Prostate gland (tissue), 2 donors: ENCODE results near the gene FSD1L. TPM values are rescaled to one million over a fixed set of nuclear protein-coding genes. Genes with fewer than 3 reads are reported as not detected.

ENCODE experiments used
- DNase-seq: peaks from one replicate; pipeline ENCODE4 v3.0.0-alpha.2; 2019; ENCODE audit warnings: low spot score
- H3K27ac ChIP-seq, 2 donors: fragments of 200-600 bp; sonication (generic); 2 replicates each; pipeline ENCODE4 v1.5.1; 2017 to 2019
- H3K27me3 ChIP-seq: fragments of 200-600 bp; sonication (generic); replicated peaks from 2 replicates; pipeline ENCODE4 v1.5.1; 2019; ENCODE audit not compliant: insufficient read depth
- H3K36me3 ChIP-seq, 2 donors: fragments of 200-600 bp; sonication (generic); 1 replicate in 1 of 2; 2 replicates in 1 of 2; pipeline versions ENCODE4 v1.5.1 to v1.8.1; 2017 to 2019
- H3K4me1 ChIP-seq: fragments of 200-600 bp; sonication (generic); replicated peaks from 2 replicates; pipeline ENCODE4 v1.5.1; 2019
- H3K4me3 ChIP-seq, 2 donors: fragments of 200-600 bp; sonication (generic); 2 replicates each; pipeline ENCODE4 v1.5.1; 2017 to 2019
- H3K9me3 ChIP-seq: fragments of 200-600 bp; sonication (generic); 2 replicates; pipeline ENCODE4 v1.5.1; 2017
- CTCF ChIP-seq, 4 experiments: fragments of 200-600 bp in 2 of 4; fragments of 450-650 bp in 2 of 4; sonication (generic) in 2 of 4; IDR thresholded peaks; 1 replicate in 3 of 4; 2 replicates in 1 of 4; pipeline ENCODE4 v1.5.1; 2016 to 2019; ENCODE audit warnings: antibody characterized with exemption in 4 of 4, mild to moderate bottlenecking in 2 of 4, moderate library complexity in 2 of 4
- POLR2A ChIP-seq: fragments of 450-650 bp; IDR thresholded peaks from one replicate; pipeline ENCODE4 v1.6.1; 2016; ENCODE audit warnings: antibody characterized with exemption, mild to moderate bottlenecking
- POLR2AphosphoS5 ChIP-seq: sonication (generic); formaldehyde crosslinking; IDR thresholded peaks from one replicate; pipeline ENCODE4 v1.6.1; 2017; ENCODE audit warnings: antibody characterized with exemption
- WGBS: methylation state at CpG from one replicate; pipeline ENCODE4 v1.1.5; 2018; 5-methylcytosine and 5-hydroxymethylcytosine counted together
- intact Hi-C: fragments of 100-400 bp; cut with DNase I; formaldehyde crosslinking; loops from one replicate; pipeline ENCODE4 v1.14.2; 2022
- total RNA-seq, 2 donors: library from RNA; depleted of rRNA; stranded (reverse); fragments of >200 nt; gene quantifications; one replicate each; pipeline ENCODE4 v1.1.0, GENCODE V29; 2016

Gene FSD1L
- total RNA-seq, 2 donors from 2014 or later, result 1.6 to 4.8 TPM

GRCh38 chr9:105496826-105497225 lies 49.0 kb downstream of the FSD1L start:
- no peak overlapping the region for H3K27ac ChIP-seq
- 76% methylated on average over 2 of the region's 2 CpGs for WGBS
- no peak for DNase-seq
- no peak overlapping the region for H3K4me3 ChIP-seq
- no peaks in the 10 kb centered on the region for H3K9me3 ChIP-seq
- no peaks in the 10 kb centered on the region for H3K4me1 ChIP-seq
- no peak for TF ChIP-seq POLR2AphosphoS5
- no peak for TF ChIP-seq POLR2A
- TF ChIP-seq CTCF (IDR thresholded peaks at IDR 0.05), result no peak
- H3K36me3 ChIP-seq, result no peaks in the 10 kb centered on the region
- intact Hi-C loops, result no loop called here
- no peaks in the 10 kb centered on the region for H3K27me3 ChIP-seq

- TF ChIP-seq POLR2AphosphoS5, result no peak
- TF ChIP-seq CTCF (IDR thresholded peaks at IDR 0.05), result no peak
- no peak for TF ChIP-seq POLR2A
- Histone ChIP-seq H3K27me3 (no peaks in the 10 kb centered on the region), H3K9me3 (no peaks in the 10 kb centered on the region), H3K4me1 (no peaks in the 10 kb centered on the region), H3K4me3 (no peak overlapping the region), H3K27ac (no peak overlapping the region), H3K36me3 (no peaks in the 10 kb centered on the region)
- DNase-seq, result no peak
- intact Hi-C loops, result no loop called here
Measured at GRCh38 chr9:105497704-105498103, 49.9 kb downstream of the FSD1L start.

- H3K27me3 ChIP-seq, result no peaks in the 10 kb centered on the region
- no peaks in the 10 kb centered on the region for H3K9me3 ChIP-seq
- DNase-seq, result no peak
- TF ChIP-seq CTCF (IDR thresholded peaks at IDR 0.05), result no peak
- TF ChIP-seq POLR2AphosphoS5, result no peak
- no peak for TF ChIP-seq POLR2A
- no peak overlapping the region for H3K27ac ChIP-seq
- no peaks in the 10 kb centered on the region for H3K36me3 ChIP-seq
- H3K4me3 ChIP-seq, result no peak overlapping the region
- no peaks in the 10 kb centered on the region for H3K4me1 ChIP-seq
- WGBS, result 82% methylated on average over 2 of the region's 2 CpGs
- intact Hi-C loops, result no loop called here
Measured at GRCh38 chr9:105500108-105500766, 52.4 kb downstream of the FSD1L start.

GRCh38 chr9:105501414-105501813 lies 53.6 kb downstream of the FSD1L start:
- no peak overlapping the region for H3K27ac ChIP-seq
- H3K27me3 ChIP-seq, result no peaks in the 10 kb centered on the region
- no peaks in the 10 kb centered on the region for H3K36me3 ChIP-seq
- intact Hi-C loops, result no loop called here
- TF ChIP-seq CTCF (IDR thresholded peaks at IDR 0.05) (no peak), POLR2A (no peak), POLR2AphosphoS5 (no peak)
- DNase-seq, result no peak
- H3K4me3 ChIP-seq, result no peak overlapping the region
- WGBS, result 96% methylated on average over 4 of the region's 4 CpGs
- H3K4me1 ChIP-seq, result no peaks in the 10 kb centered on the region
- no peaks in the 10 kb centered on the region for H3K9me3 ChIP-seq

- Histone ChIP-seq H3K9me3 (no peaks in the 10 kb centered on the region), H3K27ac (no peak overlapping the region), H3K36me3 (no peaks in the 10 kb centered on the region), H3K4me1 (no peaks in the 10 kb centered on the region), H3K4me3 (no peak overlapping the region), H3K27me3 (no peaks in the 10 kb centered on the region)
- no peak for DNase-seq
- intact Hi-C loops, result no loop called here
- TF ChIP-seq POLR2A, result no peak
- TF ChIP-seq CTCF (IDR thresholded peaks at IDR 0.05), result no peak
- TF ChIP-seq POLR2AphosphoS5, result no peak
- 52% methylated on average over 2 of the region's 2 CpGs for WGBS
Measured at GRCh38 chr9:105502276-105502675, 54.4 kb downstream of the FSD1L start.
